ENCODE measurements around the gene PCDH19. TPM values are rescaled to one million over a fixed set of nuclear protein-coding genes. Genes with fewer than 3 reads are reported as not detected.
A peak's percentile ranks its signal among the peaks of the same experiment; 100 is the strongest.

PCDH19 gene
- total and polyA plus RNA-seq, 2 donors (not counting 1 experiment from before 2014, with no cell fraction given) = under 0.01 to 0.05 TPM

- Histone ChIP-seq H4K20me1 (ENCODE audit: control insufficient read depth, extremely low read depth, insufficient read depth, low read length) (no peaks in the 10 kb centered on the region), H3K27me3 (ENCODE audit: control insufficient read depth, insufficient read depth, low read length) (peaks cover 11% of the 10 kb centered on the region), H3K4me1 (ENCODE audit: control insufficient read depth, extremely low read depth, insufficient read depth, low read length) (no peaks in the 10 kb centered on the region), H3K79me2 (ENCODE audit: control insufficient read depth, insufficient read depth, low read length) (no peaks in the 10 kb centered on the region), H2AFZ (ENCODE audit: low read length) (no peak overlapping the region), H3K9ac (ENCODE audit: insufficient read depth, low read length) (no peak overlapping the region), H3K9me3 (ENCODE audit: control insufficient read depth, insufficient read depth, low read depth, low read length) (no peaks in the 10 kb centered on the region), H3K36me3 (ENCODE audit: control insufficient read depth, insufficient read depth, low read length) (no peaks in the 10 kb centered on the region), H3K4me2 (ENCODE audit: extremely low read depth, insufficient read depth, low read length) (no peak overlapping the region), H3K27ac (ENCODE audit: insufficient read depth, low read length) (no peak overlapping the region), H3K4me3 (replicated peaks in 1 of 4; ENCODE audit: control extremely low read depth in 1 of 4, insufficient read depth in 1 of 4, low read depth in 3 of 4, low read length in 4 of 4) (no peak overlapping the region)
- no peak for DNase-seq (ENCODE audit: low read depth in 2 of 2)
- TF ChIP-seq, protein P1, sequence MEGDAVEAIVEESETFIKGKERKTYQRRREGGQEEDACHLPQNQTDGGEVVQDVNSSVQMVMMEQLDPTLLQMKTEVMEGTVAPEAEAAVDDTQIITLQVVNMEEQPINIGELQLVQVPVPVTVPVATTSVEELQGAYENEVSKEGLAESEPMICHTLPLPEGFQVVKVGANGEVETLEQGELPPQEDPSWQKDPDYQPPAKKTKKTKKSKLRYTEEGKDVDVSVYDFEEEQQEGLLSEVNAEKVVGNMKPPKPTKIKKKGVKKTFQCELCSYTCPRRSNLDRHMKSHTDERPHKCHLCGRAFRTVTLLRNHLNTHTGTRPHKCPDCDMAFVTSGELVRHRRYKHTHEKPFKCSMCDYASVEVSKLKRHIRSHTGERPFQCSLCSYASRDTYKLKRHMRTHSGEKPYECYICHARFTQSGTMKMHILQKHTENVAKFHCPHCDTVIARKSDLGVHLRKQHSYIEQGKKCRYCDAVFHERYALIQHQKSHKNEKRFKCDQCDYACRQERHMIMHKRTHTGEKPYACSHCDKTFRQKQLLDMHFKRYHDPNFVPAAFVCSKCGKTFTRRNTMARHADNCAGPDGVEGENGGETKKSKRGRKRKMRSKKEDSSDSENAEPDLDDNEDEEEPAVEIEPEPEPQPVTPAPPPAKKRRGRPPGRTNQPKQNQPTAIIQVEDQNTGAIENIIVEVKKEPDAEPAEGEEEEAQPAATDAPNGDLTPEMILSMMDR (conservative IDR thresholded peaks at IDR 0.05 in 1 of 2, IDR thresholded peaks at IDR 0.05 in 1 of 2; ENCODE audit: low read depth in 1 of 2, low read length in 2 of 2) = no peak
- TF ChIP-seq EZH2 (IDR thresholded peaks at IDR 0.05; ENCODE audit: low read length, missing control alignments) = peak; percentile 42
These were observed 2.0 kb upstream of the PCDH19 start for GRCh38 chrX:100411802-100412715.

GRCh38 chrX:100410901-100411801 is 1.1 kb upstream of the PCDH19 start:
- Histone ChIP-seq H3K27ac (ENCODE audit: insufficient read depth, low read length) (no peak overlapping the region), H3K4me1 (ENCODE audit: control insufficient read depth, extremely low read depth, insufficient read depth, low read length) (no peaks in the 10 kb centered on the region), H3K9ac (ENCODE audit: insufficient read depth, low read length) (no peak overlapping the region), H3K79me2 (ENCODE audit: control insufficient read depth, insufficient read depth, low read length) (no peaks in the 10 kb centered on the region), H3K4me3 (replicated peaks in 1 of 4; ENCODE audit: control extremely low read depth in 1 of 4, insufficient read depth in 1 of 4, low read depth in 3 of 4, low read length in 4 of 4) (no peak overlapping the region), H4K20me1 (ENCODE audit: control insufficient read depth, extremely low read depth, insufficient read depth, low read length) (no peaks in the 10 kb centered on the region), H3K9me3 (ENCODE audit: control insufficient read depth, insufficient read depth, low read depth, low read length) (no peaks in the 10 kb centered on the region), H3K4me2 (ENCODE audit: extremely low read depth, insufficient read depth, low read length) (no peak overlapping the region), H3K27me3 (ENCODE audit: control insufficient read depth, insufficient read depth, low read length) (peaks cover 11% of the 10 kb centered on the region), H3K36me3 (ENCODE audit: control insufficient read depth, insufficient read depth, low read length) (no peaks in the 10 kb centered on the region), H2AFZ (ENCODE audit: low read length) (no peak overlapping the region)
- TF ChIP-seq, protein P1 (conservative IDR thresholded peaks at IDR 0.05 in 1 of 2, IDR thresholded peaks at IDR 0.05 in 1 of 2; ENCODE audit: low read depth in 1 of 2, low read length in 2 of 2) = no peak
- no peak for TF ChIP-seq EZH2 (IDR thresholded peaks at IDR 0.05; ENCODE audit: low read length, missing control alignments)
- no peak for DNase-seq (ENCODE audit: low read depth in 2 of 2)
